ENCODE measurements around the gene AGAP1. TPM values are rescaled to one million over a fixed set of nuclear protein-coding genes. Genes with fewer than 3 reads are reported as not detected.

The AGAP1 gene
- polyA plus RNA-seq, 2 of the 4 experiments (the other 2 are of a cell fraction), result 20.2 to 21.9 TPM

- H3K4me1 ChIP-seq, result peaks cover 4% of the 10 kb centered on the region; the same call in 1 of the 3 replicates
- TF ChIP-seq CEBPB (IDR thresholded peaks at IDR 0.05), result no peak
- no peak for TF ChIP-seq HEYL (CRISPR knock-in tag; IDR thresholded peaks at IDR 0.05)
- no peak for TF ChIP-seq CHD4 (IDR thresholded peaks at IDR 0.05; ENCODE audit: borderline replicate concordance)
- no peak for TF ChIP-seq ZC3H11A (IDR thresholded peaks at IDR 0.05)
- TF ChIP-seq KDM1A (IDR thresholded peaks at IDR 0.05; ENCODE audit: low read depth), result no peak
- no peak for TF ChIP-seq MAZ (IDR thresholded peaks at IDR 0.05; ENCODE audit: borderline replicate concordance, low read depth, low read length)
- TF ChIP-seq SMC3 (IDR thresholded peaks at IDR 0.05), result peak; percentile 84
- TF ChIP-seq, protein P1, sequence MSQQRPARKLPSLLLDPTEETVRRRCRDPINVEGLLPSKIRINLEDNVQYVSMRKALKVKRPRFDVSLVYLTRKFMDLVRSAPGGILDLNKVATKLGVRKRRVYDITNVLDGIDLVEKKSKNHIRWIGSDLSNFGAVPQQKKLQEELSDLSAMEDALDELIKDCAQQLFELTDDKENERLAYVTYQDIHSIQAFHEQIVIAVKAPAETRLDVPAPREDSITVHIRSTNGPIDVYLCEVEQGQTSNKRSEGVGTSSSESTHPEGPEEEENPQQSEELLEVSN (IDR thresholded peaks at IDR 0.05; ENCODE audit: borderline replicate concordance, low read depth), result no peak
- TF ChIP-seq JUNB (IDR thresholded peaks at IDR 0.05), result no peak
- TF ChIP-seq RAD21 (conservative IDR thresholded peaks at IDR 0.05 in 1 of 2, IDR thresholded peaks at IDR 0.05 in 1 of 2), result peak; percentile 87 to 89
- TF ChIP-seq USF2 (IDR thresholded peaks at IDR 0.05), result no peak
- no peak for TF ChIP-seq KDM5A (IDR thresholded peaks at IDR 0.05)
- TF ChIP-seq, protein P2, sequence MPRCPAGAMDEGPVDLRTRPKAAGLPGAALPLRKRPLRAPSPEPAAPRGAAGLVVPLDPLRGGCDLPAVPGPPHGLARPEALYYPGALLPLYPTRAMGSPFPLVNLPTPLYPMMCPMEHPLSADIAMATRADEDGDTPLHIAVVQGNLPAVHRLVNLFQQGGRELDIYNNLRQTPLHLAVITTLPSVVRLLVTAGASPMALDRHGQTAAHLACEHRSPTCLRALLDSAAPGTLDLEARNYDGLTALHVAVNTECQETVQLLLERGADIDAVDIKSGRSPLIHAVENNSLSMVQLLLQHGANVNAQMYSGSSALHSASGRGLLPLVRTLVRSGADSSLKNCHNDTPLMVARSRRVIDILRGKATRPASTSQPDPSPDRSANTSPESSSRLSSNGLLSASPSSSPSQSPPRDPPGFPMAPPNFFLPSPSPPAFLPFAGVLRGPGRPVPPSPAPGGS (IDR thresholded peaks at IDR 0.05), result no peak
- peak; percentile 95 for TF ChIP-seq CTCF (IDR thresholded peaks at IDR 0.05)
- no peak for TF ChIP-seq CBX2 (IDR thresholded peaks at IDR 0.05; ENCODE audit: borderline replicate concordance, low read depth)
- no peak for TF ChIP-seq EP300 (IDR thresholded peaks at IDR 0.05)
- DNase-seq (ENCODE audit: low read depth in 1 of 2, low spot score in 1 of 2), result peak; percentile 80 to 87
- H3K4me3 ChIP-seq, result peak overlapping the region; percentile 70; the same call in 2 of the 3 replicates
- no peak overlapping the region for H3K27ac ChIP-seq
- POLR2A ChIA-PET, result interaction anchor here (1.0 kb wide), 1 partner anchor 402 kb away, joined by 3 read pairs; no protein-coding TSS in a partner anchor
- H3K4me2 ChIP-seq, result peak overlapping the region; percentile 90
- FAIRE-seq, result peak; percentile 92
- peak; percentile 14 to 40; a peak in 4 of 6 replicates for ATAC-seq
- 13% methylated on average over 9 of the region's 9 CpGs for whole genome bisulfite sequencing (ENCODE audit: missing lambda C conversion rate)
- CTCF ChIA-PET, result interaction anchor here (0.6 to 11.9 kb wide), 50 partner anchors 9 to 905 kb away, joined by 3 to 222 read pairs (median 4); partner anchors contain the start of genes COPS8 and GBX2
- H3K9me3 ChIP-seq, result no peaks in the 10 kb centered on the region
Observed at GRCh38 chr2:236180831-236181453, 687.1 kb downstream of the AGAP1 start.

Small RNA genes within 50 kb of the gene (small RNA-seq; reads per million reads assigned to genes)
- gene RF00019 (0 reads per million in 6 experiments), gene RN7SL204P (0 reads per million in 6 experiments), gene RNU7-127P (0 reads per million in 6 experiments), gene TMSB10P1 (0 to 0.35 (median 0) reads per million in 6 experiments)

Measured in A549 (cell line).